H9 (cell line): ENCODE data around the gene FZD2. TPM values are rescaled to one million over a fixed set of nuclear protein-coding genes. Genes with fewer than 3 reads are reported as not detected.

Source experiments
- DNase-seq: peaks from one replicate; pipeline ENCODE4 v3.0.0-alpha.2; 2017
- H2AFZ ChIP-seq: one replicate; pipeline ENCODE4 v1.6.1; 2013; ENCODE audit warnings: mild to moderate bottlenecking, low read length, control low read depth, moderate library complexity
- H2AK5ac ChIP-seq: 2 replicates; pipeline ENCODE4 v1.6.1; 2013; ENCODE audit warnings: low read length, control low read depth, mixed read lengths; ENCODE audit not compliant: insufficient read length
- H2BK120ac ChIP-seq: one replicate; pipeline ENCODE4 v1.6.1; 2013; ENCODE audit warnings: low read depth, mild to moderate bottlenecking, low read length, control low read depth, inconsistent platforms; ENCODE audit not compliant: poor library complexity, severe bottlenecking
- H2BK12ac ChIP-seq: 2 replicates; pipeline ENCODE4 v1.6.1; 2013; ENCODE audit warnings: low read length, control low read depth, mixed read lengths, low read depth; ENCODE audit not compliant: insufficient read length
- H2BK15ac ChIP-seq: 2 replicates; pipeline ENCODE4 v1.6.1; 2013; ENCODE audit warnings: low read depth, low read length, control low read depth
- H2BK20ac ChIP-seq: one replicate; pipeline ENCODE4 v1.6.1; 2013; ENCODE audit warnings: low read depth, mild to moderate bottlenecking, low read length, control low read depth, inconsistent platforms; ENCODE audit not compliant: poor library complexity, severe bottlenecking
- H2BK5ac ChIP-seq: 2 replicates; pipeline ENCODE4 v1.6.1; 2013; ENCODE audit warnings: low read length, control low read depth, mixed read lengths; ENCODE audit not compliant: insufficient read length
- H3K14ac ChIP-seq: 2 replicates; pipeline ENCODE4 v1.6.1; 2013; ENCODE audit warnings: low read length, control low read depth; ENCODE audit not compliant: insufficient read depth
- H3K18ac ChIP-seq: 2 replicates; pipeline ENCODE4 v1.6.1; 2013; ENCODE audit warnings: low read depth, mild to moderate bottlenecking, mixed read lengths, low read length, control low read depth; ENCODE audit not compliant: insufficient read length
- H3K23ac ChIP-seq: 2 replicates; pipeline ENCODE4 v1.6.1; 2013; ENCODE audit warnings: low read length, control low read depth, mixed read lengths, low read depth; ENCODE audit not compliant: insufficient read length
- H3K23me2 ChIP-seq: 2 replicates; pipeline ENCODE4 v1.6.1; 2013; ENCODE audit warnings: low read depth, mild to moderate bottlenecking, mixed read lengths, low read length, control low read depth; ENCODE audit not compliant: insufficient read length, poor library complexity, severe bottlenecking
- H3K27ac ChIP-seq: 2 replicates; pipeline ENCODE4 v1.5.1; 2013; ENCODE audit warnings: low read length, control low read depth, mixed read lengths, low read depth; ENCODE audit not compliant: insufficient read length
- H3K27me3 ChIP-seq: 2 replicates; pipeline ENCODE4 v1.6.1; 2013; ENCODE audit warnings: low read length, control low read depth, inconsistent platforms; ENCODE audit not compliant: insufficient read depth
- H3K4ac ChIP-seq: 2 replicates; pipeline ENCODE4 v1.6.1; 2013; ENCODE audit warnings: low read depth, mild to moderate bottlenecking, control low read depth, inconsistent platforms, low read length, moderate library complexity
- H3K4me1 ChIP-seq: 2 replicates; pipeline ENCODE4 v1.6.1; 2013; ENCODE audit warnings: low read length, control low read depth, inconsistent platforms; ENCODE audit not compliant: insufficient read depth
- H3K4me2 ChIP-seq: 2 replicates; pipeline ENCODE4 v1.6.1; 2013; ENCODE audit warnings: low read length, control low read depth, mixed read lengths; ENCODE audit not compliant: insufficient read length, insufficient read depth
- H3K56ac ChIP-seq: 2 replicates; pipeline ENCODE4 v1.6.1; 2013; ENCODE audit warnings: low read depth, mild to moderate bottlenecking, mixed read lengths, low read length, control low read depth; ENCODE audit not compliant: insufficient read length
- H3K79me1 ChIP-seq: 2 replicates; pipeline ENCODE4 v1.6.1; 2013; ENCODE audit warnings: low read depth, mild to moderate bottlenecking, moderate library complexity, low read length, control low read depth, inconsistent platforms; ENCODE audit not compliant: insufficient read depth, poor library complexity, severe bottlenecking
- H3K79me2 ChIP-seq: 2 replicates; pipeline ENCODE4 v1.6.1; 2013; ENCODE audit warnings: low read length, control low read depth, inconsistent platforms; ENCODE audit not compliant: insufficient read depth
- H3K9ac ChIP-seq: 2 replicates; pipeline ENCODE4 v1.6.1; 2013; ENCODE audit warnings: low read length, control low read depth, mixed read lengths; ENCODE audit not compliant: insufficient read length; ENCODE audit errors: extremely low read depth
- H3K9me3 ChIP-seq: one replicate; pipeline ENCODE4 v1.6.1; 2013; ENCODE audit warnings: low read depth, low read length, inconsistent platforms; ENCODE audit not compliant: control insufficient read depth
- H3T11ph ChIP-seq: one replicate; pipeline ENCODE4 v1.6.1; 2013; ENCODE audit warnings: mild to moderate bottlenecking, low read length, control low read depth, inconsistent platforms
- H4K20me1 ChIP-seq: one replicate; pipeline ENCODE4 v1.6.1; 2013; ENCODE audit not compliant: control insufficient read depth, insufficient read length, insufficient read depth
- H4K5ac ChIP-seq: 2 replicates; pipeline ENCODE4 v1.6.1; 2013; ENCODE audit warnings: low read depth, mild to moderate bottlenecking, mixed read lengths, low read length, control low read depth; ENCODE audit not compliant: insufficient read length
- H4K8ac ChIP-seq: replicated peaks from 2 replicates; pipeline ENCODE4 v1.6.1; 2013; ENCODE audit warnings: low read length, control low read depth, mixed read lengths, low read depth; ENCODE audit not compliant: insufficient read length
- H4K91ac ChIP-seq: 2 replicates; pipeline ENCODE4 v1.6.1; 2013; ENCODE audit warnings: low read depth, mild to moderate bottlenecking, moderate library complexity, mixed read lengths, low read length, control low read depth; ENCODE audit not compliant: insufficient read length
- H3K27ac Mint-ChIP-seq, 3 experiments: 2 replicates in 2 of 3; 3 replicates in 1 of 3; pipeline ENCODE4 v1.8.0; 2020 to 2021; ENCODE audit warnings: mixed read lengths in 3 of 3, mild to moderate bottlenecking in 1 of 3, moderate library complexity in 1 of 3
- H3K27me3 Mint-ChIP-seq: 2 replicates; pipeline ENCODE4 v1.8.0; 2021; ENCODE audit warnings: low read depth, mild to moderate bottlenecking, moderate library complexity, mixed read lengths
- H3K36me3 Mint-ChIP-seq, 3 experiments: 2 replicates in 2 of 3; 3 replicates in 1 of 3; pipeline ENCODE4 v1.8.0; 2020 to 2021; ENCODE audit warnings: low read depth in 3 of 3, mixed read lengths in 3 of 3; ENCODE audit not compliant: insufficient read depth in 1 of 3
- H3K4me1 Mint-ChIP-seq, 2 experiments: 2 replicates each; pipeline ENCODE4 v1.8.0; 2020; ENCODE audit warnings: mixed read lengths in 2 of 2
- H3K4me3 Mint-ChIP-seq, 2 experiments: 2 replicates in 1 of 2; 3 replicates in 1 of 2; pipeline ENCODE4 v1.8.0; 2020 to 2021; ENCODE audit warnings: mild to moderate bottlenecking in 2 of 2, mixed read lengths in 2 of 2, moderate library complexity in 1 of 2
- H3K9me3 Mint-ChIP-seq, 2 experiments: 2 replicates in 1 of 2; 3 replicates in 1 of 2; pipeline ENCODE4 v1.8.0; 2020; ENCODE audit warnings: mild to moderate bottlenecking in 2 of 2, mixed read lengths in 2 of 2, moderate library complexity in 1 of 2
- CTCF ChIP-seq: fragments of 200-600 bp; sonication (generic); conservative IDR thresholded peaks from 3 replicates; pipeline ENCODE4 v1.8.0; 2021; ENCODE audit warnings: antibody characterized with exemption, mild to moderate bottlenecking
- WGBS: extraction: QIAGEN DNeasy Blood & Tissue Kit; methylation state at CpG from one replicate; pipeline ENCODE4 v1.1.7; 2013; ENCODE audit warnings: missing lambda C conversion rate, low lambda C conversion rate, mixed read lengths; ENCODE audit not compliant: insufficient read length; ENCODE audit errors: extremely low coverage; 5-methylcytosine and 5-hydroxymethylcytosine counted together
- total RNA-seq: library from RNA; stranded (reverse); gene quantifications from 2 replicates; pipeline ENCODE4 v1.2.1, GENCODE V29; 2021

FZD2 gene
- total RNA-seq, 1 experiment from 2014 or later, result 18.2 TPM

- H2BK12ac ChIP-seq, result no peak overlapping the region
- H3K4me3 Mint-ChIP-seq, result no peak overlapping the region
- H2AK5ac ChIP-seq, result no peak overlapping the region
- H3K9me3 Mint-ChIP-seq, result no peaks in the 10 kb centered on the region
- H3K14ac ChIP-seq, result no peak overlapping the region; the same call in 1 of the 2 replicates
- no peaks in the 10 kb centered on the region for H3K79me2 ChIP-seq
- H3K4me2 ChIP-seq, result no peak overlapping the region
- no peaks in the 10 kb centered on the region for H3K27me3 ChIP-seq
- no peak overlapping the region for H2BK20ac ChIP-seq
- H3K4ac ChIP-seq, result no peak overlapping the region
- no peaks in the 10 kb centered on the region for H3K36me3 Mint-ChIP-seq
- H3K56ac ChIP-seq, result no peak overlapping the region
- no peaks in the 10 kb centered on the region for H4K20me1 ChIP-seq
- H2BK120ac ChIP-seq, result no peak overlapping the region
- no peaks in the 10 kb centered on the region for H3K79me1 ChIP-seq
- H3K23ac ChIP-seq, result no peak overlapping the region
- H2BK15ac ChIP-seq, result no peak overlapping the region
- peaks cover 7% of the 10 kb centered on the region for H3K4me1 ChIP-seq
- H2AFZ ChIP-seq, result no peak overlapping the region
- H4K91ac ChIP-seq, result no peak overlapping the region
- no peak overlapping the region for H2BK5ac ChIP-seq
- no peak overlapping the region for H3K27ac ChIP-seq
- H3T11ph ChIP-seq, result no peak overlapping the region
- TF ChIP-seq CTCF, result no peak
- no peaks in the 10 kb centered on the region for H3K9me3 ChIP-seq
- no peak overlapping the region for H4K8ac ChIP-seq
- DNase-seq, result no peak
- peaks cover 10% of the 10 kb centered on the region for H3K27me3 Mint-ChIP-seq
- H3K23me2 ChIP-seq, result no peaks in the 10 kb centered on the region
- no peak overlapping the region for H3K27ac Mint-ChIP-seq
- no peak overlapping the region for H3K9ac ChIP-seq
- no peak overlapping the region for H3K18ac ChIP-seq
- H3K4me1 Mint-ChIP-seq, result peaks cover 10 to 18% of the 10 kb centered on the region in 2 experiments
- no CpG with 5 or more reads among the region's 10 CpGs for WGBS
- no peak overlapping the region for H4K5ac ChIP-seq
Measured at GRCh38 chr17:44595216-44595775, 38.0 kb downstream of the FZD2 start.
